CD14-positive monocyte (primary cell): ENCODE results near the gene ARL9. TPM values are rescaled to one million over a fixed set of nuclear protein-coding genes. Genes with fewer than 3 reads are reported as not detected.
"Not testable (repeated sequence)": the region's sequence is repeated elsewhere in the genome, so short reads cannot be mapped to it uniquely, and the experiment has no call there.

ENCODE experiments used
- DNase-seq, 3 donors: peaks; one replicate each; pipeline ENCODE4 v3.0.0-alpha.2; 2011 to 2022
- H2AFZ ChIP-seq: 2 replicates; pipeline ENCODE4 v1.6.0; 2012; ENCODE audit warnings: mild to moderate bottlenecking, low read depth, low read length, inconsistent platforms; ENCODE audit not compliant: insufficient read depth, poor library complexity, severe bottlenecking
- H3K27ac ChIP-seq, 2 donors: 1 replicate in 1 of 2; 2 replicates in 1 of 2; pipeline ENCODE4 v1.5.1; 2012 to 2013; ENCODE audit warnings: low read length in 2 of 2, control low read depth in 1 of 2, inconsistent platforms in 1 of 2, low read depth in 1 of 2, mild to moderate bottlenecking in 1 of 2
- H3K27me3 ChIP-seq, 2 donors: one replicate each; pipeline versions ENCODE4 v1.6.0 to v1.6.1; 2011 to 2013; ENCODE audit warnings: low read length in 2 of 2; ENCODE audit not compliant: control insufficient read depth in 2 of 2, insufficient read depth in 2 of 2
- H3K36me3 ChIP-seq, 2 donors: replicated peaks in 1 of 2; 1 replicate in 1 of 2; 2 replicates in 1 of 2; pipeline versions ENCODE4 v1.5.1 to v1.6.1; 2012 to 2013; ENCODE audit warnings: low read length in 2 of 2, control low read depth in 1 of 2, inconsistent platforms in 1 of 2, mild to moderate bottlenecking in 1 of 2; ENCODE audit not compliant: insufficient read depth in 2 of 2, control insufficient read depth in 1 of 2
- H3K4me1 ChIP-seq, 2 donors: 1 replicate in 1 of 2; 2 replicates in 1 of 2; pipeline versions ENCODE4 v1.5.1 to v1.6.1; 2012 to 2013; ENCODE audit warnings: low read length in 2 of 2, control low read depth in 1 of 2, inconsistent platforms in 1 of 2, mild to moderate bottlenecking in 1 of 2, moderate library complexity in 1 of 2; ENCODE audit not compliant: insufficient read depth in 2 of 2, control insufficient read depth in 1 of 2
- H3K4me2 ChIP-seq: replicated peaks from 2 replicates; pipeline ENCODE3; 2012; ENCODE audit warnings: low read length, moderate library complexity, mild to moderate bottlenecking; ENCODE audit not compliant: poor library complexity, severe bottlenecking; ENCODE audit errors: extremely low read depth
- H3K4me3 ChIP-seq, 3 experiments: fragments of 200-600 bp in 1 of 3; sonication (generic) in 1 of 3; replicated peaks in 1 of 3; 1 replicate in 2 of 3; 2 replicates in 1 of 3; pipeline ENCODE4 v1.5.1; 2011 to 2013; ENCODE audit warnings: low read length in 3 of 3, mild to moderate bottlenecking in 3 of 3, control low read depth in 2 of 3, low read depth in 2 of 3, inconsistent platforms in 1 of 3, moderate library complexity in 1 of 3
- H3K79me2 ChIP-seq: 2 replicates; pipeline ENCODE4 v1.6.0; 2012; ENCODE audit warnings: mild to moderate bottlenecking, control low read depth, inconsistent platforms, low read length, moderate library complexity; ENCODE audit not compliant: insufficient read depth
- H3K9ac ChIP-seq: 2 replicates; pipeline ENCODE4 v1.6.0; 2017; ENCODE audit warnings: low read length, mild to moderate bottlenecking; ENCODE audit not compliant: insufficient read depth, poor library complexity, severe bottlenecking
- H3K9me3 ChIP-seq, 2 donors: replicated peaks in 1 of 2; 1 replicate in 1 of 2; 2 replicates in 1 of 2; pipeline versions ENCODE4 v1.5.1 to v1.6.1; 2012 to 2013; ENCODE audit warnings: low read length in 2 of 2, control low read depth in 1 of 2; ENCODE audit not compliant: control insufficient read depth in 1 of 2, insufficient read depth in 1 of 2
- H4K20me1 ChIP-seq: 2 replicates; pipeline ENCODE4 v1.6.0; 2012; ENCODE audit warnings: mild to moderate bottlenecking, low read length, control low read depth, moderate library complexity; ENCODE audit not compliant: insufficient read depth
- H3K27ac Mint-ChIP-seq, 7 donors: one replicate each; pipeline ENCODE4 v1.8.0; 2020; ENCODE audit warnings: mild to moderate bottlenecking in 7 of 7, mixed read lengths in 7 of 7, moderate library complexity in 6 of 7, inconsistent platforms in 2 of 7
- H3K27me3 Mint-ChIP-seq, 3 donors: one replicate each; pipeline ENCODE4 v1.8.0; 2021 to 2022; ENCODE audit warnings: low read depth in 3 of 3, mild to moderate bottlenecking in 3 of 3, mixed read lengths in 3 of 3, moderate library complexity in 3 of 3, inconsistent platforms in 1 of 3
- H3K36me3 Mint-ChIP-seq, 2 donors: one replicate each; pipeline ENCODE4 v1.8.0; 2020; ENCODE audit warnings: mixed read lengths in 2 of 2, inconsistent platforms in 1 of 2, mild to moderate bottlenecking in 1 of 2
- H3K4me1 Mint-ChIP-seq: one replicate; pipeline ENCODE4 v1.8.0; 2020; ENCODE audit warnings: mild to moderate bottlenecking, mixed read lengths
- H3K4me3 Mint-ChIP-seq, 2 donors: one replicate each; pipeline ENCODE4 v1.8.0; 2020; ENCODE audit warnings: mild to moderate bottlenecking in 2 of 2, mixed read lengths in 2 of 2, moderate library complexity in 1 of 2
- H3K9me3 Mint-ChIP-seq, 7 donors: one replicate each; pipeline ENCODE4 v1.8.0; 2020 to 2022; ENCODE audit warnings: mixed read lengths in 7 of 7, mild to moderate bottlenecking in 6 of 7, moderate library complexity in 6 of 7, inconsistent platforms in 2 of 7
- WGBS: methylation state at CpG from one replicate; pipeline ENCODE4 v1.1.5; 2013; ENCODE audit warnings: missing lambda C conversion rate; ENCODE audit not compliant: insufficient coverage; 5-methylcytosine and 5-hydroxymethylcytosine counted together
- intact Hi-C, 2 donors: fragments of 100-400 bp; cut with micrococcal nuclease; formaldehyde crosslinking; loops; one replicate each; pipeline versions ENCODE4 v1.15.0 to v1.15.1; 2023
- polyA plus RNA-seq, 3 donors: library from polyadenylated mRNA; depleted of rRNA in 1 of 3; unstranded in 2 of 3; stranded (reverse) in 1 of 3; fragments of 300-500 nt in 2 of 3; fragments of >200 nt in 1 of 3; fragmentation: Illumina TruSeq in 2 of 3; gene quantifications; 1 replicate in 2 of 3; 2 replicates in 1 of 3; pipeline ENCODE4 v1.2.3, GENCODE V29; 2012 to 2021
- TF ChIP-seq, protein P1 (sequence below): fragments of 200-600 bp; IDR thresholded peaks from one replicate; pipeline ENCODE4 v1.8.0; 2022; ENCODE audit warnings: antibody characterized with exemption, mild to moderate bottlenecking

The ARL9 gene
- polyA plus RNA-seq, 3 donors, result not detected

DNA sequence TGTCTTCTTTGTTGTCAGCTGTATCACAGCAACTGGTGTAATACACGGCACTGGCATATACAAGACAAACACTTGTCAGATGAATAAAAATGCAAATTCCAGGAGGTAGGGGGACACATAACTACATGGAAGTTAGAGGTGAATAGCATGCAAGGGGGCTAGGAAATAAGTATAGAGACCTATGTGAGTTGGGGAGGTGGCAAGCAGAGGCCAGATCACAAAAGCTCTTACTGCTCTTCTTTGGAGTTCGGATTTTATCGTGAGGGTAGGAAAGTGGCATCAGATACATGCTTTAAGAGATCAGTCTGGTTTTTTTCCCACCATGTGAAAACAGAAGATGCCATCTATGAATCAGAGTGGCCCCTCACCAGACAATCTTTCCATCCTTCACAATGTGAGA, 41.0 kb upstream of the ARL9 start:
- TF ChIP-seq, protein P1, sequence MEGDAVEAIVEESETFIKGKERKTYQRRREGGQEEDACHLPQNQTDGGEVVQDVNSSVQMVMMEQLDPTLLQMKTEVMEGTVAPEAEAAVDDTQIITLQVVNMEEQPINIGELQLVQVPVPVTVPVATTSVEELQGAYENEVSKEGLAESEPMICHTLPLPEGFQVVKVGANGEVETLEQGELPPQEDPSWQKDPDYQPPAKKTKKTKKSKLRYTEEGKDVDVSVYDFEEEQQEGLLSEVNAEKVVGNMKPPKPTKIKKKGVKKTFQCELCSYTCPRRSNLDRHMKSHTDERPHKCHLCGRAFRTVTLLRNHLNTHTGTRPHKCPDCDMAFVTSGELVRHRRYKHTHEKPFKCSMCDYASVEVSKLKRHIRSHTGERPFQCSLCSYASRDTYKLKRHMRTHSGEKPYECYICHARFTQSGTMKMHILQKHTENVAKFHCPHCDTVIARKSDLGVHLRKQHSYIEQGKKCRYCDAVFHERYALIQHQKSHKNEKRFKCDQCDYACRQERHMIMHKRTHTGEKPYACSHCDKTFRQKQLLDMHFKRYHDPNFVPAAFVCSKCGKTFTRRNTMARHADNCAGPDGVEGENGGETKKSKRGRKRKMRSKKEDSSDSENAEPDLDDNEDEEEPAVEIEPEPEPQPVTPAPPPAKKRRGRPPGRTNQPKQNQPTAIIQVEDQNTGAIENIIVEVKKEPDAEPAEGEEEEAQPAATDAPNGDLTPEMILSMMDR, result no peak
- no peak for DNase-seq
- Mint-ChIP-seq H3K4me3 (no peak overlapping the region), H3K4me1 (peaks cover 42% of the 10 kb centered on the region), H3K36me3 (peaks cover 20 to 30% of the 10 kb centered on the region in 2 donors), H3K9me3 (no peaks in the 10 kb centered on the region), H3K27me3 (no peaks in the 10 kb centered on the region), H3K27ac (no peak overlapping the region)
- Histone ChIP-seq H3K4me2 (no peak overlapping the region), H3K36me3 (peaks cover 15 to 43% of the 10 kb centered on the region in 2 donors), H3K27ac (no peak overlapping the region), H4K20me1 (peaks cover 11% of the 10 kb centered on the region), H3K9ac (no peak overlapping the region), H3K9me3 (no peaks in the 10 kb centered on the region), H2AFZ (no peak overlapping the region), H3K4me3 (no peak overlapping the region), H3K79me2 (peaks cover 64% of the 10 kb centered on the region), H3K27me3 (no peaks in the 10 kb centered on the region), H3K4me1 (peaks cover 28 to 38% of the 10 kb centered on the region in 2 donors)
- WGBS, result no CpG with 5 or more reads among the region's 3 CpGs
- intact Hi-C loops, result loop anchor here in 1 of 2 donors (10.0 kb wide), 1 partner anchor 440 kb away; the partner anchor contains the start of gene REST

DNA sequence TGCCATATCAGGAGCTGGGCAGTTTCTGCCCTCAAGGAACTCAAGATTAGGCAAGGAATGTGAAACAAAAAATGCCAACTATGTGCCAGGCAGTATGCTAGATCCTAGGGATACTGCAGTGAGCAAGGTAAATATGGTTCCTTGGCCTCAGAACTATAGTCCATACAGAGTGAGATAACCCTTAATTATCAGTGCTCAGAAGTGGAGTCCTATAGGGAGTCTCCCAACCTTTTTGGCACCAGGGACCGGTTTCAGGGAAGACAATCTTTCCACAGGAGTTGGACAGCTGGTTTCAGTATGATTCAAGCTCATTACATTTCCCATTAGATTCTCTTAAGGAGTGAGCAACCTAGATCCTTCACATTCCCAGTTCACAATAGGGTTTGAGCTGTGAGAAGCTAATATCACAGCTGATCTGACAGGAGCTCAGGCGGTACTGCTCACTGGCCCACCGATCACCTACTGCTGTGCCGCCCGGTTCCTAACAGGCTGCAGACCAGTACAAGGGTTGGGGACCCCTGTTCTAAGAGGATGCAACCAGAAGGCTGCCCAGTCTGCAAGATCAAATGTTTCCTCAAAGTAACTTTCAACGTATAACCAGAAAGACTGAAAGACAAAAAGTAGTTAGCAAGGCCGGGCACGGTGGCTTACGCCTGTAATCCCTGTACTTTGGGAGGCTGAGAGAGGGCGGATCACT, 39.8 kb upstream of the ARL9 start:
- Histone ChIP-seq H3K4me1 (peaks cover 28 to 44% of the 10 kb centered on the region in 2 donors), H4K20me1 (peaks cover 21% of the 10 kb centered on the region), H3K9me3 (no peaks in the 10 kb centered on the region), H3K79me2 (peaks cover 74% of the 10 kb centered on the region), H3K27me3 (no peaks in the 10 kb centered on the region), H3K4me2 (peak overlapping the region; percentile 94), H3K9ac (no peak overlapping the region), H3K4me3 (peak overlapping the region in 1 of 3 experiments; percentile 98), H3K27ac (no peak overlapping the region), H3K36me3 (peaks cover 11 to 42% of the 10 kb centered on the region in 2 donors), H2AFZ (no peak overlapping the region)
- TF ChIP-seq, protein P1, result no peak
- Mint-ChIP-seq H3K4me1 (peaks cover 45% of the 10 kb centered on the region), H3K27ac (peak overlapping the region in 4 of 7 donors; percentile 50 to 98 (median 83)), H3K27me3 (no peaks in the 10 kb centered on the region), H3K36me3 (peaks cover 15 to 31% of the 10 kb centered on the region in 2 donors), H3K4me3 (peak overlapping the region; percentile 24 to 98), H3K9me3 (no peaks in the 10 kb centered on the region)
- DNase-seq, result peak in 1 of 3 donors; percentile 2
- WGBS, result 91% methylated on average over 4 of the region's 10 CpGs
- intact Hi-C loops, result loop anchor here (5.0 to 10.0 kb wide), 2 partner anchors 33 to 439 kb away; partner anchors contain the start of gene REST (in 1 of the 2)

DNA sequence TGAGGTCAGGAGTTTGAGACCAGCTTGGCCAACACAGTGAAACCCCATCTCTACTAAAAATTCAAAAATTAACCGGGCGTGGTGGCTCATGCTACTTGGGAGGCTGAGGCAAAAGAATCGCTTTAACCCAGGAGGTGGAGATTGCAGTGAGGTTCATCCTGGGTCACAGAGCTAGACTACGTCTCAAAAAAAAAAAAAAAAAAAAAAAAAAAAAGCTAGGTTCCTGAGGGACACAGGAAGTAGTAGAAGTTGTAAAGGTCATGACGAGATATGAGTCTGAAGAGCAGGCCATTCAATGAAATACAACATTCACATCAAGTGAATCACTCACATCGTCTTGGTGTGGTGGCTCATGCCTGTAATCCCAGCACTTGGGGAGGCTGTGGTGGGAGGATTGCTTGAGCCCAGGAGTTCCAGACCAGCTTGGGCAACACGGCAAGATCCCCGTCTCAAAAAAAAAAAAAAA, 39.3 kb upstream of the ARL9 start:
- Histone ChIP-seq H3K79me2 (peaks cover 73% of the 10 kb centered on the region), H3K4me2 (peak overlapping the region; percentile 94), H2AFZ (peak overlapping the region; percentile 99), H4K20me1 (peaks cover 21% of the 10 kb centered on the region), H3K27ac (peak overlapping the region in 1 of 2 donors; percentile 91), H3K4me1 (peaks cover 28 to 44% of the 10 kb centered on the region in 2 donors), H3K4me3 (peak overlapping the region; percentile 90 to 98 (median 92)), H3K9ac (peak overlapping the region; percentile 90), H3K36me3 (peaks cover 13 to 42% of the 10 kb centered on the region in 2 donors)
- intact Hi-C loops, result loop anchor here (5.0 to 10.0 kb wide), 2 partner anchors 34 to 438 kb away; partner anchors contain the start of gene REST (in 1 of the 2)
- Mint-ChIP-seq H3K27ac (peak overlapping the region; percentile 35 to 98 (median 96)), H3K36me3 (peaks cover 14 to 32% of the 10 kb centered on the region in 2 donors), H3K4me3 (peak overlapping the region; percentile 98 to 99), H3K4me1 (peaks cover 45% of the 10 kb centered on the region)
- DNase-seq, result peak; percentile 9 to 59 (median 27)
- H3K9me3 ChIP-seq, H3K9me3 Mint-ChIP-seq, H3K27me3 Mint-ChIP-seq, H3K27me3 ChIP-seq: not testable (repeated sequence)
- WGBS, result 0% methylated on average over 2 of the region's 8 CpGs
